OCI-LY7 (cell line): ENCODE data around the gene BTRC.

Experiments
- CTCF ChIP-seq: fragments of 200-600 bp; sonication (generic); conservative IDR thresholded peaks from 2 replicates; pipeline ENCODE4 v1.5.1; 2014; ENCODE audit warnings: mild to moderate bottlenecking, antibody characterized with exemption, low read length, moderate library complexity, mixed read lengths
- EZH2phosphoT487 ChIP-seq: fragments of 200-600 bp; sonication (generic); IDR thresholded peaks from 2 replicates; pipeline ENCODE4 v1.6.1; 2018; ENCODE audit warnings: low read depth, borderline replicate concordance, mild to moderate bottlenecking, mixed run types, antibody characterized with exemption, low read length, moderate library complexity, mixed read lengths

- TF ChIP-seq CTCF (no peak), EZH2phosphoT487 (no peak)
Observed at GRCh38 chr10:101493249-101493648, 139.3 kb downstream of the BTRC start.
